GM20000 (cell line): ENCODE data around the gene LUC7L3.

Experiments
- DNase-seq: peaks from one replicate; pipeline ENCODE4 v3.0.0; 2012; ENCODE audit warnings: low spot score
- CTCF ChIP-seq: IDR thresholded peaks from 2 replicates; pipeline ENCODE4 v1.5.1; 2012; ENCODE audit warnings: mild to moderate bottlenecking, control low read depth; ENCODE audit errors: extremely low read depth, missing control alignments

LUC7L3 gene

GRCh38 chr17:50731575-50732460 lies 12.4 kb downstream of the LUC7L3 start:
- no peak for DNase-seq
- TF ChIP-seq CTCF = no peak

- no peak for DNase-seq
- no peak for TF ChIP-seq CTCF
Observed at GRCh38 chr17:50735287-50735686, 15.9 kb downstream of the LUC7L3 start.

- TF ChIP-seq CTCF = no peak
- DNase-seq = no peak
Observed at GRCh38 chr17:50737118-50737698, 17.8 kb downstream of the LUC7L3 start.

- no peak for DNase-seq
- TF ChIP-seq CTCF = no peak
Observed at GRCh38 chr17:50739098-50739497, 19.7 kb downstream of the LUC7L3 start.

GRCh38 chr17:50745631-50746030 lies 26.2 kb downstream of the LUC7L3 start:
- DNase-seq = no peak
- no peak for TF ChIP-seq CTCF

- no peak for TF ChIP-seq CTCF
- DNase-seq = no peak
Observed at GRCh38 chr17:50749245-50749644, 29.8 kb downstream of the LUC7L3 start.

GRCh38 chr17:50754521-50754920 lies 35.1 kb downstream of the LUC7L3 start:
- no peak for TF ChIP-seq CTCF
- DNase-seq = no peak
